ENCODE results near the gene CPEB1.
"Not testable (repeated sequence)": the region's sequence is repeated elsewhere in the genome, so short reads cannot be mapped to it uniquely, and the experiment has no call there.

The CPEB1 gene

GRCh38 chr15:82497978-82498377 is 149.2 kb downstream of the CPEB1 start:
- not testable (repeated sequence) for H3K4me1 ChIP-seq (ENCODE audit: control insufficient read depth, low read depth, low read length); H3K36me3 ChIP-seq (ENCODE audit: control insufficient read depth, low read depth, low read length); H3K9ac ChIP-seq (ENCODE audit: low read length); H3K9me3 ChIP-seq (ENCODE audit: control insufficient read depth, low read depth, low read length); H3K4me3 ChIP-seq (ENCODE audit: low read length); H3K27ac ChIP-seq (ENCODE audit: low read length); H3K27me3 ChIP-seq (ENCODE audit: control insufficient read depth, insufficient read depth, low read length)
